HepG2 (cell line): Measurements from ENCODE around the gene SHLD1. TPM values are rescaled to one million over a fixed set of nuclear protein-coding genes. Genes with fewer than 3 reads are reported as not detected.

Experiments used
- KLF13 ChIP-seq: sonication (generic); formaldehyde crosslinking; IDR thresholded peaks from 2 replicates; pipeline ENCODE4 v1.4.0; 2020; ENCODE audit warnings: mild to moderate bottlenecking, missing genetic modification reagents
- SALL1 ChIP-seq: sonication (generic); formaldehyde crosslinking; IDR thresholded peaks from 2 replicates; pipeline ENCODE4 v1.8.0; 2022; ENCODE audit warnings: mild to moderate bottlenecking, missing genetic modification reagents
- ZNF30 ChIP-seq: sonication (generic); formaldehyde crosslinking; IDR thresholded peaks from 2 replicates; pipeline ENCODE4 v1.5.0; 2020; ENCODE audit warnings: mild to moderate bottlenecking, missing genetic modification reagents
- ZNF619 ChIP-seq: sonication (generic); formaldehyde crosslinking; IDR thresholded peaks from 2 replicates; pipeline ENCODE4 v1.4.0; 2020; ENCODE audit warnings: mild to moderate bottlenecking, missing genetic modification reagents
- ZNF776 ChIP-seq: sonication (generic); formaldehyde crosslinking; IDR thresholded peaks from 2 replicates; pipeline ENCODE4 v1.4.0; 2020; ENCODE audit warnings: mild to moderate bottlenecking, missing genetic modification reagents
- ZSCAN9 ChIP-seq: IDR thresholded peaks from 2 replicates; pipeline ENCODE4 v1.6.1; 2016; ENCODE audit warnings: borderline replicate concordance
- polyA plus RNA-seq, 8 experiments: library from polyadenylated mRNA; depleted of rRNA in 3 of 8; stranded (reverse) in 7 of 8; unstranded in 1 of 8; fragments of >200 nt; fragmentation: Illumina TruSeq in 4 of 8; extraction: Trizol in 4 of 8; gene quantifications; 2 replicates each; pipeline versions ENCODE4 v1.2.1 to v1.2.3, GENCODE V29; 2011 to 2016; ENCODE audit warnings: low read depth in 4 of 8, missing spikeins in 1 of 8, mixed read lengths in 1 of 8; ENCODE audit not compliant: insufficient read depth in 1 of 8
- total RNA-seq, 5 experiments: library from RNA; depleted of rRNA; stranded (reverse); fragments of >200 nt; fragmentation: Illumina TruSeq; extraction: Trizol; gene quantifications; 2 replicates each; pipeline ENCODE4 v1.2.3, GENCODE V29; 2016; ENCODE audit warnings: low read depth in 1 of 5
- TF ChIP-seq, protein P1 (sequence below): sonication (generic); formaldehyde crosslinking; IDR thresholded peaks from 2 replicates; pipeline ENCODE4 v1.4.0; 2020; ENCODE audit warnings: missing genetic modification reagents
- TF ChIP-seq, protein P2 (sequence below), 2 experiments: sonication (generic) in 1 of 2; formaldehyde crosslinking in 1 of 2; IDR thresholded peaks; 2 replicates each; pipeline versions ENCODE4 v1.5.1 to v1.6.1; 2011 to 2020; ENCODE audit warnings: borderline replicate concordance in 1 of 2, low read depth in 1 of 2, low read length in 1 of 2, mild to moderate bottlenecking in 1 of 2, missing genetic modification reagents in 1 of 2, moderate library complexity in 1 of 2
- TF ChIP-seq, protein P3 (sequence below): sonication (generic); formaldehyde crosslinking; IDR thresholded peaks from 2 replicates; pipeline ENCODE4 v1.4.0; 2020; ENCODE audit warnings: missing genetic modification reagents
- TF ChIP-seq, protein P4 (sequence below): sonication (generic); formaldehyde crosslinking; IDR thresholded peaks from 2 replicates; pipeline ENCODE4 v1.4.0; 2020; ENCODE audit warnings: missing genetic modification reagents, borderline replicate concordance
- TF ChIP-seq, protein P5 (sequence below): sonication (generic); formaldehyde crosslinking; IDR thresholded peaks from 2 replicates; pipeline ENCODE4 v1.4.0; 2020; ENCODE audit warnings: mild to moderate bottlenecking, missing genetic modification reagents
- TF ChIP-seq, protein P6 (sequence below): sonication (generic); formaldehyde crosslinking; IDR thresholded peaks from 2 replicates; pipeline ENCODE4 v1.8.0; 2022; ENCODE audit warnings: mild to moderate bottlenecking, missing genetic modification reagents, moderate library complexity
- TF ChIP-seq, protein P7 (sequence below): IDR thresholded peaks from 2 replicates; pipeline ENCODE4 v1.6.1; 2016; ENCODE audit warnings: low read depth, missing genetic modification reagents, missing compliant biosample characterization

SHLD1 gene
- total and polyA plus RNA-seq, 2 of the 13 experiments (the other 11 are each of a cell fraction or from before 2014, with no cell fraction given), result 8.9 to 10.0 TPM

DNA sequence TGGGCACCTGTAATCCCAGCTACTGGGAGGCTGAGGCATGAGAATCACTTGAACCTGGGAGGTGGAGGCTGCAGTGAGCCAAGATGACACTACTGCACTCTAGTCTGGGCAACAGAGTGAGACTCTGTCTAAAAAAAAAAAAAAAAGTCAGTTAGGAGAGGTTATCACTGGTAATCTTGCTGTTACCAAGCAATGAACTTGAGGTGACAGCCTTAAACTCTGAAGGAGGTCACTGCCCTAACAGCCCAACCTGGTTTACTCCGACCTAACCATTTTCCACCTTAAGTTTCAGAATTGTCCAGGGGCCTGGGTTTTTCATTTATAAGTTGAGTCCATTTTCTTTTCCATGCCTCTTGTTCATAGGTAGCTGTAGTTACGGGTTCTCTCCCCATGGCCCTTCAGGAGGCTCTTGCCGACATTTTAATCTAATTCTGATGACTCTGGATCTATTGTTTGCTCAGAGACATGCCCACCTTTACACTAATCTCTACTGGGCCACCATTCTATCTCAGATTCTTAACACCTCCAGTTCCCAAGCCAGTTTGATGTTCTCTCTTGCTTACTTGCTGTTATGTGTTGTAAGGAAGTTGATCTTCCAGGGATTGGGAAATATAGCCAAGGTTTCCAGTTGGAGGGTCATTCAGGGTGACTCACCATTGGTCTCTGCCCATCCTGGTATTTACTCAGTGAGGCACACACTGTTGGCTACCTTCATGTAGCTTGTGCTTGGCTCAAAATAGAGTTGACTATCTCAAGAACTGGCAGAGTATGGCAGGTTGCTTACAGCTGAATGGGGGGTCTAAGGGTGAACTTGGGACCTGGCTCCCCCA is 29.1 kb downstream of the SHLD1 start (continued):
- TF ChIP-seq, protein P1, sequence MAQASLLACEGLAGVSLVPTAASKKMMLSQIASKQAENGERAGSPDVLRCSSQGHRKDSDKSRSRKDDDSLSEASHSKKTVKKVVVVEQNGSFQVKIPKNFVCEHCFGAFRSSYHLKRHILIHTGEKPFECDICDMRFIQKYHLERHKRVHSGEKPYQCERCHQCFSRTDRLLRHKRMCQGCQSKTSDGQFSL, result no peak
- no peak for TF ChIP-seq ZNF776 (CRISPR knock-in tag)
- TF ChIP-seq, protein P2, sequence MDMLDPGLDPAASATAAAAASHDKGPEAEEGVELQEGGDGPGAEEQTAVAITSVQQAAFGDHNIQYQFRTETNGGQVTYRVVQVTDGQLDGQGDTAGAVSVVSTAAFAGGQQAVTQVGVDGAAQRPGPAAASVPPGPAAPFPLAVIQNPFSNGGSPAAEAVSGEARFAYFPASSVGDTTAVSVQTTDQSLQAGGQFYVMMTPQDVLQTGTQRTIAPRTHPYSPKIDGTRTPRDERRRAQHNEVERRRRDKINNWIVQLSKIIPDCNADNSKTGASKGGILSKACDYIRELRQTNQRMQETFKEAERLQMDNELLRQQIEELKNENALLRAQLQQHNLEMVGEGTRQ (IDR thresholded peaks at IDR 0.05; ENCODE audit: low read depth, low read length), result peak; percentile 56
- TF ChIP-seq, protein P2 (CRISPR knock-in tag; IDR thresholded peaks at IDR 0.05; ENCODE audit: borderline replicate concordance), result no peak
- no peak for TF ChIP-seq ZNF30 (CRISPR knock-in tag)
- TF ChIP-seq, protein P3, sequence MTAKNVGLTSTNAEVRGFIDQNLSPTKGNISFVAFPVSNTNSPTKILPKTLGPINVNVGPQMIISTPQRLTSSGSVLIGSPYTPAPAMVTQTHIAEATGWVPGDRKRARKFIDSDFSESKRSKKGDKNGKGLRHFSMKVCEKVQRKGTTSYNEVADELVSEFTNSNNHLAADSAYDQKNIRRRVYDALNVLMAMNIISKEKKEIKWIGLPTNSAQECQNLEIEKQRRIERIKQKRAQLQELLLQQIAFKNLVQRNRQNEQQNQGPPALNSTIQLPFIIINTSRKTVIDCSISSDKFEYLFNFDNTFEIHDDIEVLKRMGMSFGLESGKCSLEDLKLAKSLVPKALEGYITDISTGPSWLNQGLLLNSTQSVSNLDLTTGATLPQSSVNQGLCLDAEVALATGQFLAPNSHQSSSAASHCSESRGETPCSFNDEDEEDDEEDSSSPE (CRISPR knock-in tag), result no peak
- TF ChIP-seq, protein P4, sequence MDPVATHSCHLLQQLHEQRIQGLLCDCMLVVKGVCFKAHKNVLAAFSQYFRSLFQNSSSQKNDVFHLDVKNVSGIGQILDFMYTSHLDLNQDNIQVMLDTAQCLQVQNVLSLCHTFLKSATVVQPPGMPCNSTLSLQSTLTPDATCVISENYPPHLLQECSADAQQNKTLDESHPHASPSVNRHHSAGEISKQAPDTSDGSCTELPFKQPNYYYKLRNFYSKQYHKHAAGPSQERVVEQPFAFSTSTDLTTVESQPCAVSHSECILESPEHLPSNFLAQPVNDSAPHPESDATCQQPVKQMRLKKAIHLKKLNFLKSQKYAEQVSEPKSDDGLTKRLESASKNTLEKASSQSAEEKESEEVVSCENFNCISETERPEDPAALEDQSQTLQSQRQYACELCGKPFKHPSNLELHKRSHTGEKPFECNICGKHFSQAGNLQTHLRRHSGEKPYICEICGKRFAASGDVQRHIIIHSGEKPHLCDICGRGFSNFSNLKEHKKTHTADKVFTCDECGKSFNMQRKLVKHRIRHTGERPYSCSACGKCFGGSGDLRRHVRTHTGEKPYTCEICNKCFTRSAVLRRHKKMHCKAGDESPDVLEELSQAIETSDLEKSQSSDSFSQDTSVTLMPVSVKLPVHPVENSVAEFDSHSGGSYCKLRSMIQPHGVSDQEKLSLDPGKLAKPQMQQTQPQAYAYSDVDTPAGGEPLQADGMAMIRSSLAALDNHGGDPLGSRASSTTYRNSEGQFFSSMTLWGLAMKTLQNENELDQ (CRISPR knock-in tag), result no peak
- TF ChIP-seq, protein P5, sequence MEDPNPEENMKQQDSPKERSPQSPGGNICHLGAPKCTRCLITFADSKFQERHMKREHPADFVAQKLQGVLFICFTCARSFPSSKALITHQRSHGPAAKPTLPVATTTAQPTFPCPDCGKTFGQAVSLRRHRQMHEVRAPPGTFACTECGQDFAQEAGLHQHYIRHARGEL (CRISPR knock-in tag), result no peak
- TF ChIP-seq, protein P6, sequence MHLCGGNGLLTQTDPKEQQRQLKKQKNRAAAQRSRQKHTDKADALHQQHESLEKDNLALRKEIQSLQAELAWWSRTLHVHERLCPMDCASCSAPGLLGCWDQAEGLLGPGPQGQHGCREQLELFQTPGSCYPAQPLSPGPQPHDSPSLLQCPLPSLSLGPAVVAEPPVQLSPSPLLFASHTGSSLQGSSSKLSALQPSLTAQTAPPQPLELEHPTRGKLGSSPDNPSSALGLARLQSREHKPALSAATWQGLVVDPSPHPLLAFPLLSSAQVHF (CRISPR knock-in tag), result no peak
- TF ChIP-seq, protein P7, sequence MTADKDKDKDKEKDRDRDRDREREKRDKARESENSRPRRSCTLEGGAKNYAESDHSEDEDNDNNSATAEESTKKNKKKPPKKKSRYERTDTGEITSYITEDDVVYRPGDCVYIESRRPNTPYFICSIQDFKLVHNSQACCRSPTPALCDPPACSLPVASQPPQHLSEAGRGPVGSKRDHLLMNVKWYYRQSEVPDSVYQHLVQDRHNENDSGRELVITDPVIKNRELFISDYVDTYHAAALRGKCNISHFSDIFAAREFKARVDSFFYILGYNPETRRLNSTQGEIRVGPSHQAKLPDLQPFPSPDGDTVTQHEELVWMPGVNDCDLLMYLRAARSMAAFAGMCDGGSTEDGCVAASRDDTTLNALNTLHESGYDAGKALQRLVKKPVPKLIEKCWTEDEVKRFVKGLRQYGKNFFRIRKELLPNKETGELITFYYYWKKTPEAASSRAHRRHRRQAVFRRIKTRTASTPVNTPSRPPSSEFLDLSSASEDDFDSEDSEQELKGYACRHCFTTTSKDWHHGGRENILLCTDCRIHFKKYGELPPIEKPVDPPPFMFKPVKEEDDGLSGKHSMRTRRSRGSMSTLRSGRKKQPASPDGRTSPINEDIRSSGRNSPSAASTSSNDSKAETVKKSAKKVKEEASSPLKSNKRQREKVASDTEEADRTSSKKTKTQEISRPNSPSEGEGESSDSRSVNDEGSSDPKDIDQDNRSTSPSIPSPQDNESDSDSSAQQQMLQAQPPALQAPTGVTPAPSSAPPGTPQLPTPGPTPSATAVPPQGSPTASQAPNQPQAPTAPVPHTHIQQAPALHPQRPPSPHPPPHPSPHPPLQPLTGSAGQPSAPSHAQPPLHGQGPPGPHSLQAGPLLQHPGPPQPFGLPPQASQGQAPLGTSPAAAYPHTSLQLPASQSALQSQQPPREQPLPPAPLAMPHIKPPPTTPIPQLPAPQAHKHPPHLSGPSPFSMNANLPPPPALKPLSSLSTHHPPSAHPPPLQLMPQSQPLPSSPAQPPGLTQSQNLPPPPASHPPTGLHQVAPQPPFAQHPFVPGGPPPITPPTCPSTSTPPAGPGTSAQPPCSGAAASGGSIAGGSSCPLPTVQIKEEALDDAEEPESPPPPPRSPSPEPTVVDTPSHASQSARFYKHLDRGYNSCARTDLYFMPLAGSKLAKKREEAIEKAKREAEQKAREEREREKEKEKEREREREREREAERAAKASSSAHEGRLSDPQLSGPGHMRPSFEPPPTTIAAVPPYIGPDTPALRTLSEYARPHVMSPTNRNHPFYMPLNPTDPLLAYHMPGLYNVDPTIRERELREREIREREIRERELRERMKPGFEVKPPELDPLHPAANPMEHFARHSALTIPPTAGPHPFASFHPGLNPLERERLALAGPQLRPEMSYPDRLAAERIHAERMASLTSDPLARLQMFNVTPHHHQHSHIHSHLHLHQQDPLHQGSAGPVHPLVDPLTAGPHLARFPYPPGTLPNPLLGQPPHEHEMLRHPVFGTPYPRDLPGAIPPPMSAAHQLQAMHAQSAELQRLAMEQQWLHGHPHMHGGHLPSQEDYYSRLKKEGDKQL (CRISPR knock-in tag), result peak; percentile 90
- TF ChIP-seq ZSCAN9, result peak; percentile 97
- peak; percentile 88 for TF ChIP-seq SALL1 (CRISPR knock-in tag)
- no peak for TF ChIP-seq KLF13
- no peak for TF ChIP-seq ZNF619 (CRISPR knock-in tag)
